GM12891 (cell line): Measurements from ENCODE around the gene ALDH1L1.

Experiments used
- PAX5 ChIP-seq: IDR thresholded peaks from 2 replicates; pipeline ENCODE4 v1.6.1; 2011; ENCODE audit warnings: low read length, moderate library complexity, mild to moderate bottlenecking; ENCODE audit not compliant: insufficient read depth, severe bottlenecking
- POLR2A ChIP-seq: IDR thresholded peaks from 2 replicates; pipeline ENCODE4 v1.6.1; 2011; ENCODE audit warnings: low read depth, low read length, control low read depth
- POLR2AphosphoS5 ChIP-seq: IDR thresholded peaks from 2 replicates; pipeline ENCODE4 v1.6.1; 2011; ENCODE audit warnings: low read depth, low read length, control low read depth
- POU2F2 ChIP-seq: IDR thresholded peaks from 2 replicates; pipeline ENCODE4 v1.6.1; 2011; ENCODE audit warnings: low read depth, mild to moderate bottlenecking, control low read depth, low read length, moderate library complexity
- SPI1 ChIP-seq: IDR thresholded peaks from 2 replicates; pipeline ENCODE4 v1.6.1; 2011; ENCODE audit warnings: low read depth, low read length, control low read depth
- TAF1 ChIP-seq: IDR thresholded peaks from 2 replicates; pipeline ENCODE4 v1.6.1; 2011; ENCODE audit warnings: low read depth, low read length, control low read depth

DNA sequence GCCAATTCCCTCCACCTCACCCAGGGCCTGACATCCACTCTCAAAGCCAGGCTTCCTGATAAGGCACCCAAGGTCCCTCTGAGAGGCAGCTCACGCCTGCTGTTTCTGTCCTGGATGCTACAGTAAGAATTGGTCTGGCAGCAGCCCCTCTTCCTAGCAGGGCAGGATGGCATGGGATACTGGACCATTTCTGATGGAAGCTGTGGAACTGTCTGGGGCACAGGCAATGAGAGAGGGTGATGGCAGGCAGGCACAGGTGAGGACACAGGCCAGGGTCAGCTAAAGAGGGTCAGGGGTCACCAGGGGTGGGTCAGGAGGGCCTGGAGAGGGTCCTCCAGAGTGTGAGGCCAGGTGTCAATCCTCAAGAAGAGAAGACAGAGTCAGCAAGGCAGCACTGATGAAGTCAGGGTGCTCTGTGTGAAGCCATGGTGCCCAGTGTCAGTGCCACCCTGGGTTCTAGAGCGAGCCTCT is 54.6 kb downstream of the ALDH1L1 start:
- TF ChIP-seq POLR2AphosphoS5 (no peak), POU2F2 (no peak), POLR2A (no peak), PAX5 (no peak), SPI1 (no peak), TAF1 (no peak)
